IMR-90 (cell line): Measurements from ENCODE around the gene SYNC. TPM values are rescaled to one million over a fixed set of nuclear protein-coding genes. Genes with fewer than 3 reads are reported as not detected.

Experiments used
- ATAC-seq: fragments of 200-7000 bp; cut with Tn5 transposase; 2 replicates; pipeline ENCODE4 v1.9.1; 2020; ENCODE audit warnings: low read depth, mild to moderate bottlenecking, moderate library complexity
- BruUV-seq: library from RNA; stranded (reverse); fragments of 400-500 nt; replicated peaks from 2 replicates; lab custom pipeline; 2021; lab: Mats Ljungman, UMichigan
- CTCF ChIA-PET: fragments of 300-600 bp; formaldehyde crosslinking; extraction: SDS; loops from one replicate; lab custom pipeline; 2021; ENCODE audit warnings: antibody characterized with exemption; lab: Yijun Ruan, JAX
- POLR2A ChIA-PET: fragments of 300-600 bp; sonication (Branson Sonifier 250); formaldehyde crosslinking; loops from one replicate; lab custom pipeline; 2022; ENCODE audit warnings: antibody characterized with exemption; ENCODE audit not compliant: unreplicated experiment; lab: Charles Lee
- DNase-seq: peaks from one replicate; pipeline ENCODE4 v3.0.0; 2013
- H2AFZ ChIP-seq: replicated peaks from 2 replicates; pipeline ENCODE3; 2013; ENCODE audit warnings: low read length, mild to moderate bottlenecking; ENCODE audit not compliant: poor library complexity
- H2AK5ac ChIP-seq: 2 replicates; pipeline ENCODE4 v1.6.1; 2013; ENCODE audit warnings: low read depth, low read length, inconsistent platforms
- H2AK9ac ChIP-seq: replicated peaks from 2 replicates; pipeline ENCODE3; 2013; ENCODE audit warnings: mild to moderate bottlenecking, low read depth, low read length, moderate library complexity; ENCODE audit not compliant: poor library complexity
- H2BK120ac ChIP-seq: 2 replicates; pipeline ENCODE4 v1.6.1; 2013; ENCODE audit warnings: low read depth, low read length, inconsistent platforms
- H2BK15ac ChIP-seq: 3 replicates; pipeline ENCODE4 v1.6.1; 2013; ENCODE audit warnings: low read depth, low read length, inconsistent platforms
- H2BK20ac ChIP-seq: 2 replicates; pipeline ENCODE4 v1.6.1; 2013; ENCODE audit warnings: low read depth, mild to moderate bottlenecking, inconsistent platforms, low read length, moderate library complexity
- H2BK5ac ChIP-seq: 2 replicates; pipeline ENCODE4 v1.6.1; 2013; ENCODE audit warnings: mild to moderate bottlenecking, low read depth, low read length, inconsistent platforms; ENCODE audit not compliant: poor library complexity, severe bottlenecking
- H3K14ac ChIP-seq: replicated peaks from 2 replicates; pipeline ENCODE4 v1.6.1; 2013; ENCODE audit warnings: low read depth, low read length, inconsistent platforms
- H3K18ac ChIP-seq: 2 replicates; pipeline ENCODE4 v1.6.1; 2013; ENCODE audit warnings: low read depth, low read length, control low read depth
- H3K23ac ChIP-seq: 2 replicates; pipeline ENCODE4 v1.6.1; 2013; ENCODE audit warnings: low read depth, low read length, inconsistent platforms
- H3K27ac ChIP-seq: 2 replicates; pipeline ENCODE4 v1.5.1; 2013; ENCODE audit warnings: mild to moderate bottlenecking, control low read depth, low read length; ENCODE audit not compliant: insufficient read depth
- H3K27me3 ChIP-seq: 2 replicates; pipeline ENCODE4 v1.6.1; 2013; ENCODE audit warnings: low read length; ENCODE audit not compliant: control insufficient read depth, insufficient read depth
- H3K36me3 ChIP-seq: 2 replicates; pipeline ENCODE4 v1.6.1; 2013; ENCODE audit warnings: low read length, mixed read lengths; ENCODE audit not compliant: control insufficient read depth, insufficient read depth
- H3K4ac ChIP-seq: 2 replicates; pipeline ENCODE4 v1.6.1; 2013; ENCODE audit warnings: low read depth, low read length, inconsistent platforms
- H3K4me1 ChIP-seq: 2 replicates; pipeline ENCODE4 v1.6.1; 2013; ENCODE audit warnings: low read length, mixed read lengths; ENCODE audit not compliant: control insufficient read depth, insufficient read depth
- H3K4me2 ChIP-seq: 2 replicates; pipeline ENCODE4 v1.6.1; 2013; ENCODE audit warnings: low read depth, mild to moderate bottlenecking, control low read depth, low read length, moderate library complexity
- H3K4me3 ChIP-seq: 2 replicates; pipeline ENCODE4 v1.5.1; 2013; ENCODE audit warnings: low read depth, mild to moderate bottlenecking, control low read depth, low read length, moderate library complexity; ENCODE audit not compliant: insufficient read depth
- H3K56ac ChIP-seq: 2 replicates; pipeline ENCODE4 v1.6.1; 2013; ENCODE audit warnings: low read length, inconsistent platforms; ENCODE audit not compliant: insufficient read depth; ENCODE audit errors: extremely low read depth
- H3K79me1 ChIP-seq, 2 experiments: 2 replicates each; pipeline ENCODE4 v1.6.1; 2013; ENCODE audit warnings: low read length in 2 of 2, inconsistent platforms in 1 of 2, low read depth in 1 of 2
- H3K9ac ChIP-seq: 2 replicates; pipeline ENCODE4 v1.6.1; 2013; ENCODE audit warnings: low read depth, low read length, control low read depth
- H3K9me1 ChIP-seq: 2 replicates; pipeline ENCODE4 v1.6.1; 2013; ENCODE audit warnings: low read length, inconsistent platforms; ENCODE audit not compliant: insufficient read depth
- H3K9me3 ChIP-seq: 2 replicates; pipeline ENCODE4 v1.6.1; 2013; ENCODE audit warnings: low read length; ENCODE audit not compliant: control insufficient read depth, insufficient read depth
- H4K20me1 ChIP-seq: 2 replicates; pipeline ENCODE4 v1.6.1; 2013; ENCODE audit warnings: low read length, inconsistent platforms; ENCODE audit not compliant: insufficient read depth
- H4K5ac ChIP-seq: 2 replicates; pipeline ENCODE4 v1.6.1; 2013; ENCODE audit warnings: mild to moderate bottlenecking, low read depth, low read length, control low read depth
- H4K8ac ChIP-seq, 2 experiments: 2 replicates each; pipeline ENCODE4 v1.6.1; 2013; ENCODE audit warnings: low read depth in 2 of 2, low read length in 2 of 2, control low read depth in 1 of 2, inconsistent platforms in 1 of 2
- H4K91ac ChIP-seq: 2 replicates; pipeline ENCODE4 v1.6.1; 2013; ENCODE audit warnings: low read depth, low read length, inconsistent platforms; ENCODE audit not compliant: insufficient read depth
- CHD1 ChIP-seq: IDR thresholded peaks from 2 replicates; pipeline ENCODE4 v1.6.1; 2012; ENCODE audit warnings: low read depth, low read length, improper control_type of control experiment
- ELK1 ChIP-seq: fragments of 150-350 bp; IDR thresholded peaks from 2 replicates; pipeline ENCODE4 v1.6.1; 2016; ENCODE audit warnings: low read depth, mild to moderate bottlenecking, low read length, moderate library complexity, borderline replicate concordance
- FOS ChIP-seq: fragments of 150-350 bp; IDR thresholded peaks from 2 replicates; pipeline ENCODE4 v1.6.1; 2016; ENCODE audit warnings: low read depth, low read length
- MAFK ChIP-seq: IDR thresholded peaks from 2 replicates; pipeline ENCODE4 v1.6.1; 2012; ENCODE audit warnings: low read depth, low read length, improper control_type of control experiment
- MAZ ChIP-seq: IDR thresholded peaks from 2 replicates; pipeline ENCODE4 v1.6.1; 2012; ENCODE audit warnings: low read depth, mild to moderate bottlenecking, low read length, improper control_type of control experiment, moderate library complexity, borderline replicate concordance
- MXI1 ChIP-seq: IDR thresholded peaks from 2 replicates; pipeline ENCODE4 v1.6.1; 2012; ENCODE audit warnings: low read depth, mild to moderate bottlenecking, low read length, moderate library complexity, borderline replicate concordance
- NFE2L2 ChIP-seq: fragments of 150-350 bp; IDR thresholded peaks from 2 replicates; pipeline ENCODE4 v1.6.1; 2016; ENCODE audit warnings: low read depth, mild to moderate bottlenecking, low read length
- POLR2A ChIP-seq: IDR thresholded peaks from 2 replicates; pipeline ENCODE4 v1.6.1; 2012; ENCODE audit warnings: mild to moderate bottlenecking, low read depth, low read length
- WGBS, 2 experiments: methylation state at CpG; one replicate each; pipeline versions ENCODE4 v1.1.5 to v1.1.7; 2013; ENCODE audit warnings: missing lambda C conversion rate in 2 of 2; ENCODE audit not compliant: insufficient read length in 1 of 2; ENCODE audit errors: extremely low coverage in 2 of 2; 5-methylcytosine and 5-hydroxymethylcytosine counted together
- dilution Hi-C: fragments of 300-500 bp; cut with HindIII; formaldehyde crosslinking; loops from one replicate; pipeline ENCODE4 v1.14.3; 2018; ENCODE audit warnings: low sequenced_read_pairs; ENCODE audit not compliant: unreplicated experiment
- in situ Hi-C: fragments of 300-500 bp; cut with MboI; formaldehyde crosslinking; loops from 3 replicates; pipeline ENCODE4 v1.14.3; 2019; ENCODE audit warnings: low sequenced_read_pairs, inconsistent platforms, mixed read lengths
- intact Hi-C: fragments of 100-400 bp; cut with micrococcal nuclease; formaldehyde crosslinking; loops from 2 replicates; pipeline ENCODE4 v1.10.0; 2022
- polyA plus RNA-seq, 3 experiments: library from polyadenylated mRNA; depleted of rRNA; stranded (reverse); fragments of >200 nt; gene quantifications; 2 replicates each; pipeline ENCODE4 v1.2.3, GENCODE V29; 2012; ENCODE audit warnings: low replicate concordance in 1 of 3
- total RNA-seq: library from RNA; depleted of rRNA; stranded (reverse); fragments of >200 nt; gene quantifications from 2 replicates; pipeline ENCODE4 v1.2.3, GENCODE V29; 2012
- TF ChIP-seq, protein P1 (sequence below): fragments of 150-350 bp; IDR thresholded peaks from 2 replicates; pipeline ENCODE4 v1.6.1; 2017; ENCODE audit warnings: mild to moderate bottlenecking, antibody characterized with exemption, low read length, low read depth

SYNC gene
- total and polyA plus RNA-seq, 2 of the 4 experiments (the other 2 are of a cell fraction) = 48.9 to 103 TPM

- WGBS, 2 experiments = 83% methylated on average over 1 of the region's 6 CpGs; no CpG with 5 or more reads in 1 of the 2 experiments
- intact Hi-C loops = no loop called here
- Histone ChIP-seq H3K27me3 (no peaks in the 10 kb centered on the region), H3K4me1 (peaks cover 12% of the 10 kb centered on the region), H2BK120ac (no peak overlapping the region), H2AFZ (peak overlapping the region; percentile 23), H4K5ac (no peak overlapping the region), H3K9ac (no peak overlapping the region), H3K23ac (no peak overlapping the region), H3K4ac (no peak overlapping the region), H3K36me3 (no peaks in the 10 kb centered on the region), H3K9me1 (peaks cover 8% of the 10 kb centered on the region; the same call in 1 of the 2 replicates), H3K18ac (no peak overlapping the region), H2AK5ac (no peak overlapping the region), H4K20me1 (peaks cover 15% of the 10 kb centered on the region; the same call in 1 of the 2 replicates), H2BK20ac (no peak overlapping the region), H2BK5ac (no peak overlapping the region), H3K27ac (no peak overlapping the region), H3K4me3 (no peak overlapping the region), H4K91ac (no peak overlapping the region), H3K56ac (no peak overlapping the region), H3K4me2 (no peak overlapping the region), H2BK15ac (no peak overlapping the region), H3K9me3 (no peaks in the 10 kb centered on the region), H4K8ac (no peak overlapping the region), H3K14ac (no peak overlapping the region), H3K79me1 (peaks cover 0 to 16% of the 10 kb centered on the region in 2 experiments; a peak in 2 of 4 replicates), H2AK9ac (peak overlapping the region; percentile 97)
- in situ Hi-C loops = no loop called here
- ChIA-PET CTCF (no interaction called here), POLR2A (interaction anchor here (1.3 kb wide), 1 partner anchor 10 kb away, joined by 3 read pairs; no protein-coding TSS in a partner anchor)
- dilution Hi-C loops = no loop called here
- BruUV-seq = no TSS peak
- TF ChIP-seq MAFK (no peak), POLR2A (no peak), FOS (no peak), CHD1 (no peak), MXI1 (no peak), MAZ (no peak), NFE2L2 (no peak), ELK1 (no peak)
- TF ChIP-seq, protein P1, sequence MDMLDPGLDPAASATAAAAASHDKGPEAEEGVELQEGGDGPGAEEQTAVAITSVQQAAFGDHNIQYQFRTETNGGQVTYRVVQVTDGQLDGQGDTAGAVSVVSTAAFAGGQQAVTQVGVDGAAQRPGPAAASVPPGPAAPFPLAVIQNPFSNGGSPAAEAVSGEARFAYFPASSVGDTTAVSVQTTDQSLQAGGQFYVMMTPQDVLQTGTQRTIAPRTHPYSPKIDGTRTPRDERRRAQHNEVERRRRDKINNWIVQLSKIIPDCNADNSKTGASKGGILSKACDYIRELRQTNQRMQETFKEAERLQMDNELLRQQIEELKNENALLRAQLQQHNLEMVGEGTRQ = no peak
- DNase-seq (no peak), ATAC-seq (no peak)
Measured at GRCh38 chr1:32743380-32744070, 41.0 kb upstream of the SYNC start.
